Esophagus squamous epithelium (tissue), 4 donors: ENCODE measurements around the gene CLIP4.

Experiments
- CTCF ChIP-seq, 6 experiments: fragments of 450-650 bp in 4 of 6; fragments of 200-600 bp in 2 of 6; sonication (generic) in 2 of 6; IDR thresholded peaks; one replicate each; pipeline ENCODE4 v1.5.1; 2016 to 2019; ENCODE audit warnings: antibody characterized with exemption in 6 of 6, mild to moderate bottlenecking in 4 of 6, moderate library complexity in 4 of 6
- POLR2A ChIP-seq, 4 donors: fragments of 450-650 bp; IDR thresholded peaks; one replicate each; pipeline ENCODE4 v1.6.1; 2017; ENCODE audit warnings: antibody characterized with exemption in 4 of 4, mild to moderate bottlenecking in 4 of 4, moderate library complexity in 3 of 4

DNA sequence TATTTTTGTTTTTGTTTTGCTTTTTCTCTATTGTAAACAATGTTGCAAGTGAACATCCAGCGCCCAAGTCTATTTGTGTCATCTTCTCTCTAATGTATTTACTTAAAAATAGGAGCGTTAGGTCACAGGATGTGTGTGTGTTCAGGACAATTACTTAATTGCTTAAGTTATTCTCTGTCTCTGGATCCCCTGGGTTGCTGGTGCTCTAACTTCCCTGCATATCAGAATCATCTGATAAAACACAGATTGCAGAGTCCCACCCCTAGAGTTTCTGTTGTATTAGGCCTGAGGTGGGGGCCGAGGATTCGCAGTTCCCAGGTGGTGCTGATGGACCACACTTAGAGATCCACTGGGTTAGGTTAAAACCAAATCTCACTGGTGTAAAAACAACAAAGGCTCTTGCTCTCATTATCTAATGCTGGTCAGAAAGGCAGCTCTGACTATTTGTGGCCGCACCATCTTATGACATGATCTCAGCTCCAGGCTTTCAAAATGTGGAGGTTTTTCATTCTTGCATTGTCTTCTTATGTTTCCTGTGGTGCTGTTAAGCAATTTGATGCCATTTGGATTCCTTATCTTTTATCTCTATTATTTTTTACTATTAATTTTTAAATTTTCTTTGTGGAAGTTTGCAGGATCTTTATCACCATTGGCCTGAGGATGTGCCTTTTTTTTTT lies 87.7 kb downstream of the CLIP4 start:
- TF ChIP-seq POLR2A (IDR thresholded peaks at IDR 0.05): no peak
- no peak for TF ChIP-seq CTCF (IDR thresholded peaks at IDR 0.05)
